Stimulated activated naive CD4-positive, alpha-beta T cell (primary cell): ENCODE measurements around the gene AUTS2.

Source experiments
- DNase-seq, 6 experiments: peaks; one replicate each; lab custom pipeline; 2025; lab: John Stamatoyannopoulos, UW

The AUTS2 gene

DNA sequence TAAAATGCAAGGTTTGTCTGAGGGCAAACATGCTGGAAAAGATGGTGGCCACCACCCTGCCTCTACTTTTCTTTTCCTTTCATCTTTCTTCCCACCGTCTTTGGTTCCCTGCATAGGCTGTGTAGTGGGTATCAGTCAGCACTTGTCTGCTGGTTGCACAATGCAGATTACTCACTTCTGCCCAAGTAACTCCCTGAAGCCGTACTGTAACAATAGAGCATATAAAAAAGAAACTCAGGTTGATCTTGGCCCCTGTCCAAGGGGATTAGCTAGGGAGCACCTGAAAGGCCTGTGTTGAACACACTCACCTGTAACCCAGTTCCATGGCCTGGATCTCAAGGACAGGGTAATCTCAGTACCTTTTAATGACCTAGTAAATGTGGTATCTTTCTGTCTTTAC is 1000.7 kb downstream of the AUTS2 start:
- no peak for DNase-seq

DNA sequence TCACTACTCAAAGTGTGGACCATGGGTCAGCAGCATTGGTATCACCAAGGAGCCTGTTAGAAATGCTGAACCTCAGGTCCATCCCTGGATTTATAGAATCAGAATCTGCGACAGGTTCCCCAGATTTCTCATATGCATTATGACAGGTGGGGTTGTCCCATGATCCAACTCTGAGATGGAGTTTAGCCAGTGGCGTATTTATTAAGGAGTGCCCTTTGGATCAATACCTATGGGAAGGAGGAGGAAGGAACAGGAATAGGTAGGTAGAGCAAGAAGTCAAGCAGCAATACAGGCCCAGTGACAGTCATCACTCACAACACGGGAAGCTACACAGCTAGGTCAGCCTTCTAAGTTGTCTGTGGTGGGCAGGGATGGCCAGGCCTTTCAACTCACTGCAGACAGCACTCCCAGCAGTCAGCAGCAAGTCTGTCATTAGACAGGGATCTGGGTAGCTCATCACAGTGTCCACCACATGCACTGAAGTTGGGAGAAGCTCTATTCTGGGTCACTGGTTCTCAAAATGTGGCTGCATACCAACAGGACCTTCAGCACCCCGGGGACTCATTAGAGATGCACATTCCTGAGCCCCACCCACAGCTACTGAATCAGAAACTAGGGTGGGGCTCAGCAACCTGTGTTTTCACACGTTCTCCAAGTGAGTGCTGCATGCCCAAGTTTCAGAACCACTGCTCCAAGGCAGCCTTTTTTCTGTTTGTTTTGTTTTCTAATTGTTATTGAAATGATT is 1001.3 kb downstream of the AUTS2 start:
- no peak for DNase-seq

DNA sequence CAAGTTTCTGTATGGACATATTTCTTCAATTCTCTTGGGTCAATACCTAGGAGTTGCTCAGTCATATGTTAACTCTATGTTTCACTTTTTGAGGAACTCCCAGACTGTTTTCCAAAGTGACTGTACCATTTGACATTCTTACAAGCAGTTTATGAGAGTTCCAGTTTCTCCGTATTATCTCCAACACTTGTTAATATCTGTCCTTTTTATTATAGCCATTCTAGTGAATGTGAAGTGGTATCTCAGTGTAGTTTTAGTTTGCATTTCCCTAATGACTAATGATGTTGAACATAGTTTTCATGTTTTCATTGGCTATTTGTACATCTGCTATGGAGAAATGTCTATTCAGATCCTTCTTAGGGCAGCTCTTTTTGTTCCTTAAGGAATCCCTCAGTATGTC is 1002.7 kb downstream of the AUTS2 start:
- no peak for DNase-seq

DNA sequence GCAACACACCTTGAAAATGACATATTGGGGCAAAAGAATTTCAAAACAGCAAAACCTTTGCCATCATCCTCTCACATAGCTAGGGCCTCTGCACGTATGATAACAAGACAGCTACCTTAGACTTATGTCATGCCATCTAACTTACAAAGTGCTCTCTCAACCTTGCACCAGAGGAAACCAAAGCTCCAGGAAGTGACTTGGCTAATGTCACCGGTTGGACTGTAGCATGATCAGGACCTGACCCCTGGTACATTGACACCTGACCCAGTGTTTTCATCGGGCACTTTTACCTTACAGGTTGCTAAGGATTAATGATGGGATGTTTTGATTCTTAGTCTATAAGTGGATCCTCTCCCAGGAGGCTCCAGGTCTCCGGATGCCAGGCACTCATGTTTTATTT is 1003.8 kb downstream of the AUTS2 start:
- DNase-seq, result no peak

DNA sequence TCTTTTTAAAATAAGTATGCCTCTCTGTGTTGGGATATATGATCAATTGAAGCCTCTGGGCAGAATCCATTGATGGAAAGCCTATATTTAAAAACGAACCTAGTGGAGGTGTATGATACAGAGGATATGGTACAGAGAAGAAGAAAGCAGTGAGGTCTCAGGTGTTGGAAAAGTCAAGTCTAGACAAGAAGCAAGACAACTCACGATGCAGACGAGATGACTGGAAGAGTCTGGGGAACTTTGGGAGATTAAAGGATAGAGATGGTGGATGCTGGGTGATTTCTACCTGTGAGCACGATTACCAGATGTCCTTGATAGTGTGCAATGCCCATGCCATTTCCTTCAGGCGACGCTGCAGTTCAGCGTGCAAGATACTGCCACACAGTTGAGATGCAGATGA is 1009.0 kb downstream of the AUTS2 start:
- DNase-seq, result no peak

DNA sequence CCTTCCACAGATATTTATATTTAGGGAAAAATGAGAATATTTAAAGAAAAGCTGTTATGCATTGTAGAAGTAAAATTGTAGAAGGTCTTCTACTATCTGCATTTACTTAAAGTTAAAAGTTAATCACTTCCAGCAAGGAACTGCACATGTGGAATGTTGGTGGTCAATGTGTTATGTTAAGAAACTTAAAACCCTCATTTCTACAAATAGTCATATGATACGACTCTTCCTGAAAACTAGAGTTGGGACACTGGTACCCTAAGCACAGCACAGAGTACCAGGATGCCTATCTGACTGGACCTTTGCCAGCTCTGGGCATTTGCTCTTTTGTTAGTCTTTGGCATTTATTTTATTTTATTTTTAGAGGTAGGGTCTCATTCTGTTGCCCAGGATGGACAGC is 1009.5 kb downstream of the AUTS2 start:
- no peak for DNase-seq

DNA sequence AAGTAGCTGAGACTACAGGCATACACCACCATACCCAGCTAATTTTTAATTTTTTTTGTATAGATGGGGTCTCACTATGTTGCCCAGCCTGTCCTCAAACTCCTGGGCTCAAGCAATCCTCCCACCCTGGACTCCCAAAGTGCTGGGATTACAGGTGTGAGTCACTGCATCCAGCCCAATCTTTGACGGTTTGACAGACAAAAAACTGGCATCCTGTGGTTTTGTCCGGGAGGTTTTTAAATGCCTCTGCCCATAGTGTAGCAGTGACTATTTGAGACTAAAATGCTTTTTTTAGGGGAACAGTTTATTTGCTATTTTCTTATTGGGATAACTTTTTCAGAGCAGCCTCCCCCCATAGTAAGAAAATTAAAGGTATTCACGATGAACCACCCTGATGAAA is 1010.0 kb downstream of the AUTS2 start:
- DNase-seq, result no peak

DNA sequence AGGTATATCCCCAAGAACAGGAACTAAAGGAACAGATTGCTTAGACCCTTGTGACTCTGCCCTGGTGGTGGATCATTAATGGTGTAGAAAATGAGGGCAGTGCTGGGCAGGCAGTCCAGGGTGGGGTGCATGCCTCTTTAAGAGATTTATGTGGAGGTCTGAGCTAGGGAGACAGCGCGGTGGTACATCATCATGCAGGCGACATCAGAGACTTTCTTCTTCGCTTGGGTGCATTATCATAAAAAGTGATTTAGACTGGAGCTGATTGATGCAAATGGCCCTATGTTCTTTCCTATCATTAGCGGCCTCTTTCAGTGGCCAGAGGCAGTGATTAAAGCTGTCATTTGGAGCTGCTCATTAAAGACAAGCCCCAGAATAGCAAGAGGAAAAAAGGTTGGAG is 1014.5 kb downstream of the AUTS2 start:
- no peak for DNase-seq

DNA sequence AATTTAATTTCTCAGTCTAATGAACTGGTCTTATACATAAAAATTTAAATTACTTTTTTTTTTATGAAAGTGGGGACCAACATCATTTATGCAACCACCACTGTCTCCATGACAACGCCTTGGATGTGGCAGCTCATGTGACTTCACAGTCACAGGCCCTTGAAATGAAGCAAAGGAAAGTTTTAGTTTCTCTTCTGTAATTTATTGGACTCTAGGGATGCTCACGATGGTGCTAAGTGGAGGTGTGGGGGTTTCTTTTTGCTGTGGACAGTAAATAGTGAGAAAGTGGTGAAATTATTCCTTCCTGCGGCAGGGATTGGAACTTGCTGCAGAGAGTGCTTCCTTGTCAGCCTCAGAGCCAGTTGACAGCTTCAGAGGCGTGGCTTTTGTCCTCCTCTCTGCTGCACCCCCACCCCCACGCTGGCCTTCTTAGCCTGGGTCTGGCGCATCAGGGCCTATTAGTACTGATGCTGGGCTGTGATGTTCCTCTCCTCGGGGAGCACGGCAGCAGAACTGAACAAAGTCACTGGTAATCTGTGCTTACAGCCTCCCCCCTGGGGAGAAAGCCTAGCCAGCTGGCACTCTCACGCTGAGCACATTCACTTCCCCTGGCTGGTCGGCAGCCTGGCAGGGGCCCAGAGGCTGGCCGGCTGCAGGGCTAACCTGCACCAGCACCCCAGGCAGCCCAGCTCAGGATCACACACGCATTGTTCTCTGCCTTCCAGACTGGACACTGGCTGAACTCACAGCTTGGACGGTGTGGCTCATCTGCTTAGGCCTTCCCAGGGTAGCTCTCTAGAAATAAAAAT is 1016.2 kb downstream of the AUTS2 start:
- DNase-seq, result no peak

DNA sequence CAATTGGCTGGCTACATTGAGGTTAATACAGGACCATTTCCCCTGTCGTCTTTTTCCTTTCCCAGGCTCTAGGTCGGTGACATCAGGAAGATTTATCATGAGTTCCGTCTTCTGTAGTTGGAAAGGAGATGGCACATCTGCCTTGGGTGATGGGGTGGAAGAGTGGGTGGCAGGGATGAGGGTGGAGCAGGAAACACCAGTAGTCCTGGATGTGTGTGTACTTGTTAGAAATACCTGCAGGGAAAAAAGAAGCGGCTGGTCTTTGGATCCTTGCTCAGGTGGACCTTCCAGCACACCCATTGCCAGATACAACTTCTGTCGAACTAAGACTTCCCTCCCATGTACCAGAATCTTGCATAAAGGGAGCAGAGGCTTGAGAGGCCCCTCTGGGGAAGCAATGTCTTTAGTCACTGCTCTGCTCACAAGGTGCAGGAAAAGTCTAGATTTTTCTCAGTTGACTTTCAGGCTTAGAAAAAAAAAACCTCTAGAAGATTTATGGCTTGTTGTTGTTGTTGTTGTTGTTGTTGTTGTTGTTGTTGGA is 1016.9 kb downstream of the AUTS2 start:
- no peak for DNase-seq

DNA sequence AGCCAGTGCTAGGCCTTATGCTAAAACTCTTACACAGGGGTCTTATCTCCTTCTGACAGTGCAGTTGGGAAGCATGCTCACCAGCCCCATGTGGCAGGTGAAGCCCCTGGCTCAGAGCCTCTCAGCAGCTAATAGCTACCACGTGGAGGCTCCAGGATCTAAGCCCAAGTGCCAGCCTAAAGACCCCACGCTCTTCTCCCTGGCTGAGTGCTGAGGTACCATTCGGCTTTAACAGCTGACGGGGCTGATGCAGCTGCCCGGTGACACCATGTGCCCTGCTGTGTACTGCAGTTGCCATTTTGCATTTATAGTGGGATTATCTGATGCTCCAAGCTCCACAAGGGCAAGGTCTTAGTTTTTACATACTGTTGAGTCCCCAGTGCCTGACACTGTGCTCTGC is 1017.9 kb downstream of the AUTS2 start:
- no peak for DNase-seq

DNA sequence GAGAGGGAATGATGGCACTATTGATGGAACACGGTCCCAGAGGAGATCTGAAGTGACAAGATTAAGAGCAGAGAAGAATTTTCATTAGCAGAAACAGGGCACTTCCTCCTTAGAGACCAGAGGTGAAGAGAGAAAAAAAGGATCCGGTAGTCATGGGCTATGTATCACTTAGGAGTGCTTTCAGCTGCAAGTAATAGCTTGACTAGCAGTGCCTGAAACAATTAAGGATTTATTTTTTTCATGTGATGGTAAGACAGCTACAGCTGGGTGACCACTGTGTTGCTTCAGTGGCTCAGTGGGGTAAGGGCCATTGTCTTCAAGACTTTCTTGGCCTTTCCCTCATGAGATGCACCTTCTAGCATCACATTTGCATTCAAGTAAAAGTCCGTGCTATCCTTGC is 1018.5 kb downstream of the AUTS2 start:
- DNase-seq, result no peak

DNA sequence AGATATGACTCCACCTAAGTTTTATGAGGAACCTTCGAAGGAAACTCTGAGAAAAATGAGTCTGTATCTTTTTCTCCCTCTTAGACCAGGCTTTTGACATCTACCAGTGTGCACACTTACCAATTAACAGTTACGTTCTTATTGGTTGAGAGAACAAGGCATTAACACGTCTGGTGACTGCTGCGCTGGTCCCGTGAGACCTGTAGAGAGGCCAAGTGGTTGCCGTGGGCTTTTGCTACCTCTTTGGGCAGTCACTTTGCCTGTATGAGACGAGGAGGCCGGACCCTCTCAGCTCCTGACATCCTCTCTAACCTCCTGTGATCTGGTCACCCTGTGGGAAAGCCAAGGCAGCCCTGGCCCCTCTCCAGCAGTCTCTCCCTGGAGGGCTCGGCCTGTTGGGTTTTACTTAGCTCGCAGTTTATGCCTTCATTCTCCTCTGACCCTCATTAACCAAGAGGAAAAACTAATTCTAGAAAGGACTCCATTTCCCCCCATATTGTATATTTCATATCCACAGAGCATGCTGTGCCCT is 1019.8 kb downstream of the AUTS2 start:
- no peak for DNase-seq

DNA sequence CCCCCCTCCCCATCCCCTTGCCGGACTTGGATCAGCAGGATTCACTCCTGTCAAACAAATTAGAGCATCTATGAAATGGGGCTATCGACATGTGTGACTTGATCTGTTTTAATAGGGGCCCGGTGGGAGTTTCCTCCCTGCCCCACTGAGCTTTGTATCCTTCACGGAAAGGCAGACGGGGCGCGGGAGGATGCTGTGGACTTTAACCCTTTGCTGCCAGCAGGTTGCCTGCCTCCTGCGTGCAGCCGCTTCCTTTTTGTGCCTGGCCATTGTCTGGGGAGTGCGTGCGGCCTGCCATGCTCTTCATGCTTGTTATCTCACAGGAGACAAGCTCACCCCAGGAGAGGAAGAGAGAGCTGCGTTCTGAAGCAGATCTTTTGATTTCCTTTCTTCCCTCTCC is 1020.9 kb downstream of the AUTS2 start:
- no peak for DNase-seq

DNA sequence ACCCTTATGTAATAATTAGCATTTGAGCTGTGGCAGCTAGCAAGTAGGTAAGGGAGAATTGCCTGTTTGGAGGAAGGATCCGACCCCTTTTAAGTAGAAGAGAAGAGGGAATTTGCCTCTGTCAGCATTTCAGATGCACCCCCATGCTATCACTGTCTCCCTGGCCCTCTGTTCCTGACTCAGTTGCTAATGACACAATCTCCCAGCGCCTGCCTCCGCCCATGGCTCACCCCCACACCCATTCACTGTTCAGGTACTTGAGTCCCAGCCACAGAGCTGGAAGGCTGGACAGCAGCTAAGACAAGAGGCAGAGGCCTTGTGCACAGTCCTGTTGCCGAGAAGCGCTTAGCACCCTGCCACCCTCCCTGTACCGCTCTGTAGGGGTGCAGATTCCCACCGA is 1021.4 kb downstream of the AUTS2 start:
- no peak for DNase-seq

DNA sequence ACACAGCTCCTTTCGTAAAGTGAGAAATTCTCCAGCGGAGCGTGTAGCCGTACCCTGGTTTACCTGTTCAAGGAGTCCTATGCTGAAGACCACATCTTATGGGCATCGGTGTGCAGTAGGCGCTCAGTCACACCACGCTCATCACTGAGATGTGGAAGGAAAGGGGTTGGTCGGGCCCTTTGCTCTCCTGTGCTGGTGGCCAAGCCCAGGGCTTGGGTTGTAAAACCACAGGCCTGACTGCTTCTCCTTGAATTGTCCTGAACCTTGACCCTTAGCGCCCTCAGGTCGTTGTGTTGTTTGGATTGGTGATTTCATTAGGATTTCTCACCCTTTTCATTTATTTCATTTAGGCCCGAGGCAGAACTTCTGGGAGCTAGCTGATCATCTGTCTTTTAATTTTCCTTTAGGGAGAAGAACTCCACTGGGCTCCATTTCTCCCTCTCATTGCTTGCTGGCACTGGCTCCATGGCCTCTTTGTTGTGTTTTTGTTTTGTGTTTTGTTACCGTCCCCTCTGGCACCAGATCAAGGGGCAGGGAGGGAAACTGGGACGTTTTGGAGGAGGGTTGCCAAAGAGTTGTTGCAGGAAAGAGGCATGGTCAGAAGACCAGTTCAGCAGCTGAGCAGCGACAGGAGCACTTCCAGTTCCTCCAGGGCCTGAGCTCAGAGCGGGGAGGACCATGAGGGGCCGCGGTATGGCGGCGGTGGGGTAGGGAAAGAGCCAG is 1022.2 kb downstream of the AUTS2 start:
- DNase-seq, result no peak

DNA sequence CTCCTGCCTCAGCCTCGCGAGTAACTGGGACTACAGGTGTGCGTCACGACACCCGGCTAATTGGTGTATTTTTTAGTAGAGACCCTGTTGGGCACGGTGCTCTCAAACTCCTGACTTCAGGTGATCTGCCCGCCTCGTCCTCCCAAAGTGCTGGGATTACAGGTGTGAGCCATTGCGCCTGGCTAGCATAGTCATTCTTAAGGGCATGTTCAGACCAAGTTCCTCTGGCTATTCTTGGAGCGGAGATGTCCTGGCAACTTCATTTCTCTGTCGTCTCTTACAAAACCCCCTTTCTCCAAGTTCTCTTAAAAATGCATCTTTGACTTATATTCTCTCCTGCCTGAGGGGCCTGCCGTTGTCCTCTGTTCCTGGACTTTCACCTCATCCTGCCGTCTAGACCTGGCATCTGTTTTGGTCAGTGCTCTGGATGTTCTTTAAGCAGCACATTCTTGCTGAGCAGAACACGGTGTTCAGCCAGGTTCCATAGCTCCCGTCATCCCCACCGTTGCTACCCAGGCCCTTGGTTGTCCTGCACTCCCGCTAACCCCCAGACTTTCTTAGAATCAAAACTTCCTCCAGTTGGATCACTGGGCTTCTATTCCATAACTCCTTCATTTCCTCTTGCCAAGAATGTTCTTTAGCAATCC is 1023.8 kb downstream of the AUTS2 start:
- DNase-seq, result no peak

DNA sequence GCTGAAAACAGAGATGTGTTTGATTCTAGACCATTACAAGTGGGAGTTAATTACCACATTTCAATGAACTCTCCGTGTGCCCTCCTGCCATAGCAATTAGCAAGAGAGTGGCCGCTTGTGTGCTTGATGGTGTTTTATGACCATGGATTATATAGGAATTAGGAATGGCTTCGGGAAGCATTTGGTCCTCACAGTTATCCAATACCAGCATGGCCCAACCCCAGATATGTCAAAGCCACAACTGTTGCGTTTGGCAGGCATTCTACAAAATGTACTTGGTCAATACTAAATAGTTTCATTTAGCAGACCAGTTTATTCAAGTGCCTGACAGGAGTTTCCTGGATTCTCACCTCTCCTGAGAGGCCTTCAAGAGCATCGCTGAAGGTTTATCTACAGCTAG is 1024.7 kb downstream of the AUTS2 start:
- DNase-seq, result no peak

DNA sequence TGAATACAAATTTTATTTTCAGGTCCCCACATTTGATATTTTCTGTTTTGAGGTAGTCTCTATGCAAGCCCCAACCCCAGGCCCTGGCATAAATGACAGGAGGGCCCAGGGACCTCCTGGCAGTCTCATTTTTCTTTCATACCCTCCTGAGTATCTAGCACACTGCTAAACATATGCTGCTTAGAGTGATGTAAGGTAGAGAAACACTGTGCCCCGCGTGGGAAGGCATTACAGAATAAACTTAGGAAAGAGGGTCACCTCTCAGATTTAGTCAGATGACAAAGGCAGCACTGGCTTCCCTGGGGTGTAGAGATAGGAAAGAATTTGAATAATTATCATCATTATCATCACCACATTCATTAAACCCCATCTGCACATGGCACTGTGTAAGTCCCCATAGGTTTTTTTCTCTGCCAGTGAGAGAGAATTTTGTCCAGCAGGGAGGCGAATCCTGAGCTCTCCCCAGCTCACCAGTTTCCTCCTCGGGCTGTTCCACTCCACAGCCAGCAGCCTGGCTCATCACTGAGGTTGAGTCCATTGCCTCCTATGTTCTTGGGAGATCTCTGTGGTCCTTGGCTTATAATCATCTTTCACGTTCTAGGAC is 1026.3 kb downstream of the AUTS2 start:
- no peak for DNase-seq

DNA sequence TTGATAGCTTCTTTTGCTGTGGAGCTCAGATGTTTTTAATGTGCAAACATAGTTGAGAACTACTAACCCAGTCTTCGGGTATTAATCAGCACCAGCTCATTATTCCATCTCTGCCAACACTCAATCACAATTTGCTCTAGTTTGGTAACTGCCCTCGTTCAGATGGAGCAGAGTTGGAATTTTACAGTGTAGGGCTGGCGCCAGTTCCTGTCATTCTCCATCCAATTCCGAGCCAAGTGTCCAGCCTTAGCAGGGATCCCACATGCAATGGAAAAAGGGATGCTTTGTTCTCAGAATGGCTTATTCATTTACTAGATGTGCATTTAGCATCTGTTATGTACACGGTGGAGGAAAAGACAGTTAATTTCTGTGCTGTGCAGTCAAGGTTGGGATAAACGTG is 1029.2 kb downstream of the AUTS2 start:
- DNase-seq, result no peak

DNA sequence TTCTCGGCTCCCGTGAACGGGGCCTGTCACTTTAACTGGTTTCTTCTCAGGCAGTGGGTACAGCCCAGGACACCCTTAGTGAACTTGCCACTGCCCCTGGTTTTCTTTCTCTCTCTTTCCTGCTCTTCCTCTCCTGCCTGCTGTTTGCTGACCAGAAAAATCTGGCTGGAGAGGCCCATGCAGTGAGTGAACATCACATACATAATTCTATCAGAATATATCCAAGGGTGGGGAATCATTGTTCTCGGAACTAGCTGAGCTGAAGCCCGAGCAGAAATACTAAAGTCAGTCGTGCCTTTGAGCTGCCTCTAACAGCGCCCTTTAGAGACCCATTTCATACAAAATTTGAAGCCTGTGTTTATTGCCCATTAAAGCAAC is 1032.2 kb downstream of the AUTS2 start:
- no peak for DNase-seq
